ENCODE measurements around the gene ZSCAN30.

DNA sequence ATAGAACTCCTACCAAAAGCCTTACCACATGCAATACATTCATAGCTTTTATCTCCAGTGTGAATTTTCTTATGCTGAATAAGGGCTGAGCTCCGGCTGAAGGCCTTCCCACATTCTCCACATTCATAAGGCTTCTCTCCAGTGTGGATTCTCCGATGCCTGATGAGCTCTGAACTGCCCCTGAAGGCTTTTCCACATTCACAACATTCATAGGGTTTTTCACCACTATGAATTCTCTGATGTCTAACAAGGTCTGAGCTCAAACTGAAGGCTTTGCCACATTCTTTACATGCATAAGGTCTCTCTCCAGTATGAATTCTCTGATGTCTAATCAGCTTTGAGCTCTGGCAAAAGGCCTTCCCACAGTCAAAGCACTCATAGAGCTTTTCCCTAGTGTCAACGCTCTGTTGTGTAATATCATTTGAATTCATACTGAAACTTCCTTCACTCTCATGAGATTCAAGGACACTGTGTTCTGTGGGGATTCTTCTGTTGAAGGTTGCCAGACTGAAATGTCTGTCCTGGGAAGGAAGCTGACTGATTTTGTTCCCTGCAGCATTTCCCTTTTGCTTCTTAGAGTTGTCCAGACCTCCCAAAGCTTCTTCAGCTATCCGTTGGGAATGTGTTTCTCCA lies 36.3 kb downstream of the ZSCAN30 start:
- TF ChIP-seq CTCF (CRISPR knock-in tag; IDR thresholded peaks at IDR 0.05) (no peak), REST (IDR thresholded peaks at IDR 0.05; ENCODE audit: borderline replicate concordance in 1 of 2, low read depth in 1 of 2, low read length in 2 of 2) (no peak)

Measured in HepG2 (cell line).